RWPE2 (cell line): Measurements from ENCODE around the gene IL19.

Experiments
- ATAC-seq: fragments of 200-7000 bp; cut with Tn5 transposase; 3 replicates; pipeline ENCODE4 v1.9.1; 2021; ENCODE audit warnings: low read depth
- DNase-seq: peaks from one replicate; pipeline ENCODE4 v3.0.0-alpha.2; 2020; ENCODE audit warnings: low spot score
- H3K27ac ChIP-seq: fragments of 450-650 bp; 2 replicates; pipeline ENCODE4 v1.5.1; 2017; ENCODE audit warnings: mild to moderate bottlenecking; ENCODE audit not compliant: poor library complexity, severe bottlenecking
- H3K27me3 ChIP-seq: fragments of 250-450 bp; sonication (Bioruptor Pico); 2 replicates; pipeline ENCODE4 v1.5.1; 2021; ENCODE audit warnings: mild to moderate bottlenecking, moderate library complexity; ENCODE audit not compliant: insufficient read depth, poor library complexity, severe bottlenecking
- H3K36me3 ChIP-seq: fragments of 250-450 bp; sonication (Bioruptor Pico); 2 replicates; pipeline ENCODE4 v1.5.1; 2020; ENCODE audit warnings: low read depth, mild to moderate bottlenecking, moderate library complexity
- H3K4me1 ChIP-seq: fragments of 250-450 bp; sonication (Bioruptor Pico); 2 replicates; pipeline ENCODE4 v1.5.1; 2021; ENCODE audit warnings: mild to moderate bottlenecking, moderate library complexity; ENCODE audit not compliant: insufficient read depth, poor library complexity, severe bottlenecking
- H3K4me3 ChIP-seq: fragments of 250-450 bp; sonication (Bioruptor Pico); 2 replicates; pipeline ENCODE4 v1.5.1; 2021; ENCODE audit warnings: mild to moderate bottlenecking, moderate library complexity; ENCODE audit not compliant: severe bottlenecking
- H3K9me3 ChIP-seq: fragments of 250-450 bp; sonication (Bioruptor Pico); 2 replicates; pipeline ENCODE4 v1.5.1; 2021; ENCODE audit warnings: mild to moderate bottlenecking, moderate library complexity; ENCODE audit not compliant: severe bottlenecking
- CTCF ChIP-seq: fragments of 450-650 bp; IDR thresholded peaks from one replicate; pipeline ENCODE4 v1.5.1; 2017; ENCODE audit warnings: mild to moderate bottlenecking, moderate library complexity; ENCODE audit not compliant: poor library complexity, severe bottlenecking

The IL19 gene

GRCh38 chr1:206882555-206882954, 112.0 kb downstream of the IL19 start:
- H3K4me1 ChIP-seq, result peaks cover 11% of the 10 kb centered on the region
- peak; percentile 8 for TF ChIP-seq CTCF
- no peaks in the 10 kb centered on the region for H3K27me3 ChIP-seq
- no peak overlapping the region for H3K27ac ChIP-seq
- H3K9me3 ChIP-seq, result peaks cover 20% of the 10 kb centered on the region
- DNase-seq, result no peak
- no peak for ATAC-seq
- no peak overlapping the region for H3K4me3 ChIP-seq
- no peaks in the 10 kb centered on the region for H3K36me3 ChIP-seq

- TF ChIP-seq CTCF, result no peak
- DNase-seq (no peak), ATAC-seq (no peak)
- Histone ChIP-seq H3K4me3 (no peak overlapping the region), H3K4me1 (peaks cover 17% of the 10 kb centered on the region), H3K36me3 (no peaks in the 10 kb centered on the region), H3K27ac (no peak overlapping the region), H3K9me3 (peaks cover 16% of the 10 kb centered on the region), H3K27me3 (no peaks in the 10 kb centered on the region)
Observed at GRCh38 chr1:206883160-206883559, 112.6 kb downstream of the IL19 start.

GRCh38 chr1:206883876-206884275, 113.3 kb downstream of the IL19 start:
- H3K9me3 ChIP-seq, result peaks cover 9% of the 10 kb centered on the region
- DNase-seq (no peak), ATAC-seq (no peak)
- peaks cover 17% of the 10 kb centered on the region for H3K4me1 ChIP-seq
- no peak overlapping the region for H3K27ac ChIP-seq
- no peaks in the 10 kb centered on the region for H3K36me3 ChIP-seq
- H3K27me3 ChIP-seq, result no peaks in the 10 kb centered on the region
- TF ChIP-seq CTCF, result no peak
- no peak overlapping the region for H3K4me3 ChIP-seq

- TF ChIP-seq CTCF, result no peak
- peaks cover 27% of the 10 kb centered on the region for H3K4me1 ChIP-seq
- peak overlapping the region; percentile 37 for H3K27ac ChIP-seq
- no peaks in the 10 kb centered on the region for H3K36me3 ChIP-seq
- no peaks in the 10 kb centered on the region for H3K9me3 ChIP-seq
- no peak overlapping the region for H3K4me3 ChIP-seq
- ATAC-seq, result no peak
- H3K27me3 ChIP-seq, result no peaks in the 10 kb centered on the region
- no peak for DNase-seq
Observed at GRCh38 chr1:206885341-206886060, 114.9 kb downstream of the IL19 start.

GRCh38 chr1:206886831-206887230, 116.3 kb downstream of the IL19 start:
- Histone ChIP-seq H3K4me1 (peaks cover 41% of the 10 kb centered on the region), H3K4me3 (no peak overlapping the region), H3K27me3 (no peaks in the 10 kb centered on the region), H3K27ac (no peak overlapping the region), H3K36me3 (no peaks in the 10 kb centered on the region), H3K9me3 (no peaks in the 10 kb centered on the region)
- ATAC-seq, result no peak
- no peak for TF ChIP-seq CTCF
- DNase-seq, result no peak
